Right renal pelvis (tissue), 4 donors: ENCODE results near the gene MYZAP. TPM values are rescaled to one million over a fixed set of nuclear protein-coding genes. Genes with fewer than 3 reads are reported as not detected.

Source experiments
- DNase-seq, 4 donors: peaks; one replicate each; pipeline ENCODE4 v3.0.0-alpha.2; 2013; ENCODE audit warnings: low read depth in 4 of 4, low spot score in 3 of 4, missing footprints in 1 of 4
- polyA plus RNA-seq, 4 donors: library from polyadenylated mRNA; unstranded; fragments of 120-200 nt; gene quantifications; one replicate each; pipeline ENCODE4 v1.2.1, GENCODE V29; 2013; ENCODE audit not compliant: insufficient read length in 4 of 4

MYZAP gene, protein sequence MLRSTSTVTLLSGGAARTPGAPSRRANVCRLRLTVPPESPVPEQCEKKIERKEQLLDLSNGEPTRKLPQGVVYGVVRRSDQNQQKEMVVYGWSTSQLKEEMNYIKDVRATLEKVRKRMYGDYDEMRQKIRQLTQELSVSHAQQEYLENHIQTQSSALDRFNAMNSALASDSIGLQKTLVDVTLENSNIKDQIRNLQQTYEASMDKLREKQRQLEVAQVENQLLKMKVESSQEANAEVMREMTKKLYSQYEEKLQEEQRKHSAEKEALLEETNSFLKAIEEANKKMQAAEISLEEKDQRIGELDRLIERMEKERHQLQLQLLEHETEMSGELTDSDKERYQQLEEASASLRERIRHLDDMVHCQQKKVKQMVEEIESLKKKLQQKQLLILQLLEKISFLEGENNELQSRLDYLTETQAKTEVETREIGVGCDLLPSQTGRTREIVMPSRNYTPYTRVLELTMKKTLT
- polyA plus RNA-seq: 1 to 10 TPM; 7.2 to 9.7 (median 9.0) TPM

DNA sequence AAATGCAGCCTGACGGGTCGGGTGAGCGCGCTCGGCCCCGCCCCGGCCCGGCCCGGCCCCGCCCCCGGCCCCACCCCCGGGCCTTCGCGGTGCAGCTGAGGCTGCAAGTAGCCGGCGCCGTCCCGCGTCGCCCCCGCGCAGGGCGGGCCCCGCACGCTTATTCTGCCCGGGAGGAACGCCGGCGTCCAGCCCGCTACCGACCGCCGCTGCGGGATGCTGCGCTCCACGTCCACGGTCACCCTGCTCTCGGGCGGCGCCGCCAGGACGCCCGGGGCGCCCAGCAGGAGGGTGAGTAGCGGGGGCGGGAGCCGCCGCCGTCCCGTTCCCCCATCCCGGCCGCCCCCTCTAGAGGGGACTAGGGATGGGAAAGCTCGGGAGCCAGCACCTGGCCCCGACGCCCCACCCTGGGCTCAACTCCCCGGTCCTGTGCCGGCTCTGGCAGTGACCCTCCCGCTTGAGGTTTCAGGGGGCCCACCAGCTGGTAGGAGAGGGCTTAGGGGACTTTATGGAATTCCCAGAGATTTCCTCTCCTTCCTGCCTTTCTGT lies at the start of gene MYZAP:
Gene MYZAP, plus strand, starts transcription at position 83 of the 546 bp plus-strand sequence. Its CDS starts 131 bp downstream, at position 214.
- DNase-seq: no peak

DNA sequence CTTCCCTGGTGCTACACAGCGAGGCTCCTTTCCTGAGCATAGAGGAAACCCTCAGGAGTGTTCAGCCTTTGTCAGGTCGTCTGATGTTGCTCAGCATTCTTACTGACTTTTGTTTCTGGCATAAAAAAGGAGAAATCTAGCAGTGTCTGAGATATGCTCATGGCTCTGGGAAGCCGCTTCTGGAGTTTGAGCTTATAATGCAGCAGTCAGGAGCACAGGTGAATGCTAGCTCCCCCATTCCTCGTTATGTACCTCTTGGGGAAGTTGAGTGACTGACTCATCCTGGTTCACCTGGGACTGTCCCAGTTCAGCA lies 49.2 kb upstream of the MYZAP start:
- DNase-seq: no peak

DNA sequence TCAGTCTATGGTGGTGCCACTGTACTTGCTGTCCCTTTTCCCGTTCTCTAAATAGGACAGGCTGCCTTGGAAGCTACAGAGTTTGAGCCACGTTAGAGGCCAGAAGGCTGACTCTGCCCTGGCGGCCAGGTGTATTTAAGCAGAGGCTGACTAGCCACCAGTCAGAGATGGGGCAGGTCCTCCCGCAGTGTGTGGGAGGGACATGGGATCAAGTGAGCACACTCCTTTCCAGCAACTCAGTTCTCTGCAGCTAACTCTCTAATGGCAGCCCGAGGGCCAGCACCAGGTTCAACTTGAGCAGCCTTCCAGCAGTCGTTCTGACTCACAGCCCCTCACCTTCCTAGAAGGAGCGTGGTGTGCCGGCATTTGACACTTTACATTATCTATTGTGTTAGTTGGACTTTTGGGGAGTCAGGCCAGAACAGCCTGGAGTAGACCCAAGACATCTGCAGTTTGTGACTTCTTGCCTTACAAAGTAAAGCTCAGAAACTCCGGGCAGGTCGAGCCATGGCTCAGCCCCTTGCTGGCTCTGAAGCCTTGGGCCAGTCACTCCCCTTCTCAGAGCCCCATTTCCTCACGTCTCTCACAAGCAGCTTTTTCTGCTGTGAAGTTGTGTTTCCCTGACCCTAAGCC lies 46.7 kb upstream of the MYZAP start:
- no peak for DNase-seq

DNA sequence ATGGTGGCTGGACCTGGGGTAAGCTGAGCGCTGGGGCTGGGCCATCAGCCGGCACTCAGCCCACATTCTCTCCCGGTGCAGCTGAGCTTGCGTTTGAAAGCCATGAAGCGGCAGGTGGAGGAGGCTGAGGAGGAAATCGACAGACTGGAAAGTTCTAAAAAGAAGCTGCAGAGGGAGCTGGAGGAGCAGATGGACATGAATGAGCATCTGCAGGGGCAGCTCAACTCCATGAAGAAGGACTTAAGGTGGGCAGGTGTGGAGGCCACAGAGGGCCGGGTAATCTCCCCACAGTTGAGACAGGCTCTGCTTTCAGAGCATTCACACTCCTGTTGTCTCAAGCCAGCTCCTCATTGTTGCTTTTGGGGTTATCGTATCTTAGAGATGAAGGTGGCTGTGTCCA lies 45.7 kb upstream of the MYZAP start:
- no peak for DNase-seq

DNA sequence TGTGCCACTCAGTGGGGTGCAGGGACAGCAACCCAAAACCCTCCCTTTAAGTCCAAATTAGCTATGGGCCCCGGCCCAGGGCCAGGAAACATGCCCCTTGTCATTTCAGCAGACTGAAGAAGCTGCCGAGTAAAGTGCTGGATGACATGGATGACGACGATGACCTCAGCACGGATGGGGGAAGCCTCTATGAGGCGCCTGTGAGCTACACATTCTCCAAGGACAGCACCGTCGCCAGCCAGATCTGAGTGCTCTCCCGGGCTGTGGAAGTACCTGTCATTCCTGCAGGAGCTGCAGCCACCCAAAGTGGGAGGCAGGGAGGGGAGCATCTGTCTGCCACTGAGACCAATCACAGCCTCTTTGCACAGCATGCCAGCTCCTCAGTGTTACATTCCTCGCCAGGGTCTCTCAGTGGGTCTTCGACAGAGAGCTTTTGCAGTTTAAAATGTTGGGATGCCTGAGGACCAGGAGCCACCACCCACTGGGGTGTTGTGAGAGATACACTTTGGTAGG lies 44.4 kb upstream of the MYZAP start:
- no peak for DNase-seq

DNA sequence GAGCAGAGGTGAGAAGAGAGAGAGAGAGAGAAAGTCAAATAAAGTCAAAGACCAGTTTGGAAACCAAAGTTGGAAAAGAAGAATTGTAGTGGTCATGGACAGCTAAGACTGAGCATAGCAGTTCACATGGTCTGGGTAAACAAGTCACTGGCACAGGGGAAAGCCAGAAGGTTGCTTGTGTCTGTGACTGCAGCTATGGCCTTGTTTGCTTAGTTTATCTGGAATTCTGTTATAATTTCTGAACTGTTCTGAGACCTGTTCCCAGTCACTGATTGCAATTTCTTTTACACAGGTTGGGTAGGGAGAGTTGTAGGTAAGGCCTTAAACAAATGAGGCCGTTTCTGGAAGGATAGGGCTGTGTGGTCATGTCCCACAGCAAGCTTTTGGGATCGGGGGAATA lies 43.4 kb upstream of the MYZAP start:
- no peak for DNase-seq

DNA sequence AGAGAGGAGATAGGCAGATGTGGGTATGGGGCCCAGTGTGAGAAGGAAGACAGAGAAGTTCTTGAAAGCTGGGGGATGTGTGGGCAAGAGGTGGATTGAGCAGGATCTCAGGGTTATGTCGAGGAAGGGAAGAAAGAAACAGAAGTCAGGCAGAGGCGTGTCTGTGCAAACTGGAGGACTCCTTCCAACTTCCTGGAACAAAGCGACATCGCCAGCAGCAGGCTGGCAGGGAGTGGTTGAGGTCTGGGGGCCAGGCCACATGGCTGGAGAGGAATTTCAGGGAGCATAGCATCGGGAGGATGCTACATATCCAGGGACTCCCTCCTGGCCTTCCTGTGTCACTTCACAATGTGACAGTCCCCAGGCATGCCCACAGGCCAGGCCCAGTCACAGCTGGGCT lies 42.9 kb upstream of the MYZAP start:
- DNase-seq: no peak

DNA sequence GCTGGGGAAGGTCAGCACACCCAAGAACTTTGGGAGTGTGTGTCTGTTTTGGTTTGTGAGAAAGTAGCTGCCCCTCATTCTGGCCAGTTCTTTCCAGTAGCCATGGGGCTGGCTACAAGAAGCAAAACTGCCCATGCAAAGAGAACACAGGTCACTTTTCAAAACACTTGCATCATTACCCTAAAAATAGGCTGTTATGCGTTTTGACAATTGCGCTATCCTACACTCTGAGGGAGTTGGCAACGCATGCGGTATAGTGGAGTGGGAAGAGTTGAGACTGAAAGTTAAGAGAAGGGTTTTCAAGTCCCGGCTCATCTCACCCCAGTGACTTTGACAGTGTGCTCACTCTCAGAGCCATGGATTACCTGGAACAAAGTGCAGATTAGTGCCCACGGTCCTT lies 41.8 kb upstream of the MYZAP start:
- no peak for DNase-seq

DNA sequence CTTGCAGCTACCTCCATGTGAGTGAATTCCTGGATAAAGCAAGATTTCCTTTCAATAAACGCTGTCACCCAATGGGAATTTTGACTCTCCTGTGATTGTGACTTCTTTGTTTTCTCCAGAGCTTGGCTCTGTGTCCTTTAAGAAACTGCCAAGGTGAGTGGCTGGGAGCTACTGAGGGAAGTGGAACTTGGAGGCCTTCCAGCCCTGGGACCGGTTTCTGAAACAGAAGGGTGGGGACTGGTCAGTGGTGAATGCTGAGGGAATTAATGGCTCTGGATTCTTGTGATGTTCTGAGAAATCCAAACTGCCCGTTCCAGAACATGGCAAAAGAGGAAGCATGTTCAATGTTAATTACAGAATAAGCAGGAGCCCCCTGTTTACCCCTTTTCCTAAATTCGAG lies 41.1 kb upstream of the MYZAP start:
- DNase-seq: no peak

DNA sequence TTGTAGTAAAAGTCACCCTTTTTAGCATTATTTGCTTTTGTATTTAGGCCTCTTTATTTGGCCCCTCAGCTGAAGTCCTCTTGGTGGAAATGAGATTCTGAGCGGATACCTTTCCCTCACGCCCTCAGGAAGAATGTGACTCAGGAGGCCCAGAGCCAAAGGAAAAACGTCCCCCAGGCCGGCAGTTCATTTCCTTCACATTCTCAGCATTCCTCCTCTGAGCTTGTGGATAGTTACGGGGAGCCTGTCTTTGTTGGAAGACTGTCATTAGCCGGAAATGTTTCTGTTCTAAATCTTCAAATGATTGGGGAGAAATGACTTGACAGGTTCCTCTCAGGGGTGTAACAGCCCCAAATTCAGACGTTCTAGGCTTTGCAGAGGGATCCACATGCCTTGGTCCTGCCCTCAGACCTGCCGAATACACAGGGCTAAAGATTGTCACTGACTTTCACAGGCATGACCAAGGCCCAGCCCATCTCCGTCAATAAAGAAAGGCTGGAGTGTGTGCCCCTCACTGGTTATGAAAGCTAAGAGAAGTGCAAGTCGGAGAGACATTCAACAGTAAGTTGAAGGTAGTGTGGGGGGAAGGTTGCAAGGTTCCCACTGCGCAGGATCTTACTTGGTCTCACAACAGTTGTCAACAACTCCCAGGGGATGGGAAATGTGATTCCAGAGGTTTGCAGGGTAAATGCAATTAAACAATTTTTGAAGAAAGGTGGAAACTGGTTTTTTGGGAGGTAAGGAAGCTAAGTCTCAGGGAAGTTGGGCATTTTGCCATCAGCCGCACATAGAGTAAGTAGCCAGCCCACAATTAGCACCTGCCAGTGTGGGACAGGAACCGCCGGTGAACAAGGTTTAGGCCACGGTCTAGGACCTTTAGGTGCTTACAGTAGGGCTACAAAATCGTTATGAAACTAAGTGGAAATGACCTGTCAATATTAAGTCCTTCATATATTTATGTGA lies 39.7 kb upstream of the MYZAP start:
- peak in 1 of 4 donors; percentile 34 for DNase-seq

DNA sequence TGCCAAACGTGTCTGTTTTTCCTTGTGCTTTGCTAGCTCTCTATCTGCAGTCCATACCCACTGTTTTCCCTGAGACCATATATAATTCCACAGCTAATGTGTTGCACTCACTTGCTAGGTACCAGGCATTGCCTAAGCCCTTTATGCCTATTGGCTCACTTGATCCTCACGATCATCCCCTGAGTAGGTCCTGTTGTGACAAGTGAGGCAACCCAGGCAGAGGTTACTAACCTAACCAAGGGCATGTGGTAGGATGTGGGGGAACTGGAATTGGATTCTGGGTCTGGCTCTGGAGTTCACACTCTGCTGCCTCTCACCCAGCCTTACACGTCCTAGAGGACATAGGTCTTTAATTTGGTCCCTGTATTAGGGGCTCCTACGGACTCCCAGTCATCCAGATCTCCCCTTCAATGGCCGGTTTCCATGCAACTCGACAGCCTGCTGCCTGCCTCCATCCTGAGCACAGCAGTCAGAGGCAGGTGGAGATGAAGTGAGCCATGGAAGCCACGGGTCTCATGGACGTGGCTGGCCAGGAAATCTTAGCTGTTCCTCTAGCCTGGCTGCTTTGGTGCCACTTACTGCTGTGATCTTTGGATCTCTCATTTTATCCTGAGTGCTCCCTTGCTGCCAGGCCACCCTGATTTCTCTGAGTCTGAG lies 38.9 kb upstream of the MYZAP start:
- DNase-seq: no peak

DNA sequence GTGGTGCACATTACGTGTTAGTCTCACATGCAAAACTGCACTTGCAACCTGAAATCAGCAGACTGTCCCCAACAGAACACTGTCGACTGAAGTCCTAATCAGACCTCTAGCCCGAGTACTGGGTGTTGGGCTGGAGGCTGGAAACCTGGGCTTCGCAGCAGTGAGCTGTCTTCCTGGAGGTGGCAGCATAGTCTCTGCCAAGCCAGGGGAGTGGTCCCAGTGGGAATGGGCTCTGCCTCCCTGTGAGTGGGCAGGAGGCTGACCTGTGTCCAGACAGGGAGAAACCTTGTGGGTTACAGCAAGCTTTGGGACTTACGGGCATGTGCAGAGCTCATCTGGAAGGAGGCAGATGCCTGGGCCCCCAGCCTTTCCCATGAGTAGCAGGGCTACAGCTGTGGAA lies 38.2 kb upstream of the MYZAP start:
- DNase-seq: no peak

DNA sequence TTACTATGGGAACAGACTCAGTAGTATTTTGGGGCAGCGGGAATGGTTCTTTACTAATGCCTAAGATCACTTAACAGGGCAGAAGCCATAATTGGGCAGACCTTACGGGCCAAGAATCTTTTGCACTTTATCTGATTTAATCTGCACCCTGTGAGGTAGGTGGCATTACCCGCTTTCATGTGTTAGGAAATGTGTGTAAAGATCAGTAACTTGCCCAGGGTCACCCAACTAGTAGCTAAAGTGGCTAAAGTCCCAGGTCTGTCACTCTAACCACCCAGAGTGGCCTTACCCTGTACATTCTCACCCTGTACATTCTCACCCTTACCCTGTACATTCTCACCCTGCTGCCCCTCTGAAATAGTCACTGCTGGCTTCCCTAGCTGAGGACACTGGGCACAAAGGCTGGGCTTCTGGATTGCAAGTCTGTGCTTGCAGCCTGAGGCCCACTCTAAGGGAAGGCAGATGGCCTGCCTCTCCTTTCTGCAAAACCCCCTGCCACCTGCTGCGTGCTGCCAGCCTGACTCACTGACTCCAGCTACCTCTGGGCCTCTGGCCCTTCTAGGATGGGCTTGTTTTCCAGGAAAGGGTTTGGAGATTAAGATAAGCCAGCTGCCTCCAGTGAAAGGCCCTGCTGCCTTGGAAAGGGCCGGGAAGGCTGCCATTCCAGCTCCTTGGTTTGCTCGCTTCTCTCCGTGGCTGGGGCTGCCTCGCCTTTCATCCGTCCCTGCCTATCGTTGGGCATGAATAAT lies 37.5 kb upstream of the MYZAP start:
- no peak for DNase-seq

DNA sequence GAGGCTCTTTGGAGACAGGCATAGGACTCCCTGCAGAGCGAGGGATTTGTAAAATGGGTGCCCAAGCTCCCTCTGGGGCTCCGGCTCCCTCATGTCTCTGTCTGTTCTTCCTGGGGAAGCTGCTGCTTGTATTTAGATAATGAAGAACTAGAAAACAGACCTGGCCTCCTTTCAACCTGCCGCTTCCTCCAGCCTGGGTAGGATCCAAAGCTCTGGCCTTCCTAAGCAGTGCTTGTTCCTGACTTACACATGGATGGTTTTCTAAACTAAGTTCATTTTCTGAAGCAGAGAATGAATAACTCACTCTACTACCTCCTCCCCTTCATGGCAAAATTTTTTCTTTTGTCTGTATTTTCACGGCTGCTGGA lies 36.9 kb upstream of the MYZAP start:
- no peak for DNase-seq

DNA sequence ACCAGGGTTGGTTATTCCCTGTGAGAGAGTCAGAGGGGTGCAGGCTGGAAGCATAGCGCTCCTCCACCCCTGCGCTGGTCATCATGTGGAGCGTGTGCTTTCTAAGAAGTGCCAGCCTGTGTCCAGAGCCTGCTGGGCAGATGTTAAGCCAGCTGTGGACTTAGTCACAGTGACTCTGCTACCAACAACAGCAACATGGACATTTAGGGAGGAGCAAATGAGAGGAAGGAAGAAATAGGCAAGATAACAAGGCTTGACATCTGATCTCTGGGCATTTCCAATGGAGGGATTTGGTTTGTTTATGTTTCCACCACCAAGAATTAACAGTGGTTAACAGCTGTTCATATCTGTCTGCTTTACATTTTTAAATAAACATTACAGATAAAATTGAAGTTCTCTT lies 36.4 kb upstream of the MYZAP start:
- DNase-seq: no peak

DNA sequence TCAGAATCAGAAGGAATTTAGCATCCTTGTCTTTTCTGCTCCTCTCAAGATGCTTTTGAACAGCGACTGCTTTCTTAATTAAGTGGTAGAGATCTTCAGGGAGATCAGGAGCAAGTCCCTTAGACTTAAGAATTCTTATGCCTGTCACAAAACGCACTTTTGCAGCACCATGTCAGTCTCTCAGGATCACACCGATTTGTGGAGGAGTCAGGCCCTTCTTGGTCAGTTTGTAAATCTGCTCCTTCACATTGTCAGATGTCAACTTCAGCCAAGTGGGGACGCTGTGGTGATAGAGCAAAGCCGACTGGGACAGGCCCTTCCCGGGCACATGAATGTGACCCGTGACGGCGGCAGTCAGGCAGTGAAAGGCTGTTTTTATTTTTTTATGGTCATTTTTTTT lies 35.7 kb upstream of the MYZAP start:
- DNase-seq: no peak

DNA sequence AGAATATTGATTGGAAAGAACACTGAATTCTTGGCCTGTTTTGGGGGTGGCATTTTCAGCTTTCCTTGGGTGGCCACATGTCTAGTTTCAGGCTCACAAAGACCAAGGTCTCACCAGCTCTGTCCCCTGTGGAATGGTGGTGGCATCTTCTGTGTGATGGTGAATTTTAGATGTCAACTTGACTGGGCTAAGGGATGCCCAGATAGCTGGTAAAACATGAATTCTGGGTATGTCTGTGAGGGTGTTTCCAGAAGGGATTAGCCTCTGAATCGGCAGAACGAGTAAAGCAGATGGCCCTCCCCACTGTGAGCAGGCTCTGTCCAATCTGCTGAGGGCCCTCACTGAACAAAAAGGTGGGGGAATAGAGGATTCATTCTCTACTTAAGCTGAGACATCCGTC lies 34.4 kb upstream of the MYZAP start:
- no peak for DNase-seq

DNA sequence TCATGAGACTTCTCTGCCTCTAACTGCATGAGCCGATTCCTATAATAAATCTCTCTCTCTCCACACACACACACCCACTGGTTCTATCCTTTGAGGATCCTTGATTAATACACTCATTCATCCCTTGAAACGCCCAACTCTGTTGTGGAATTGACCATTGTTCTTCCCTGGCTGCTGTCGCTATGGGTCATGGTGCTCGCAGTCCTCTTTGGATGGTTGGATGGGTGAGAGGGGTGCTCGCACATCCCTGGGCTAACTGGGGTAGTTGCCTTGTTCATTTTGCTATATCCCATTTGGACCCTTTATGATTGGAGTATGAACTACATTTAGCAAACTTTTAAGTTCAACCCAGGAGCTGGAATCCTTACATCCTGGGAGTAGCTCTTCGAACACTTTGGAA lies 33.9 kb upstream of the MYZAP start:
- no peak for DNase-seq

DNA sequence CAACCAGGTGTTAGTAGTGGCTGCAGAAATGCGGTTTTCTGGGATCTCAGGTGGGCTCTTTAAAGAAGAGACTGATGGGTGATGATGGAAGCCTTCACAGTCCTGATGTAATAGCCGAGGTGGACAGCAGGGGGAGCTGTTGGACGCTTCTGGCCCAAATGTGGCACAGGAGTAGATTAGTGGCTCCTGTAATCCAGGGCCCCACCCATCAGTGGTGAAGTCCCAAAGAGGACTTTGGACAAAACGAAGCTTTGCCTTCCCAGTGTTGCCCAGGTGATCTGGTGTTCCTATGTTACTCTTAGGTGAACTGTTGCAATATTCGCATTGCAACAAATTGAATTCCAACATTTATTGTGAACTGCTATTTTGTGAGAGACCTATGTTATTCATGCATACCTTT lies 31.8 kb upstream of the MYZAP start:
- peak in 1 of 4 donors; percentile 47 for DNase-seq
